SKM-1 treated with dmso at 0.1 percent for 144 hours (cell line): Measurements from ENCODE around the gene HEXA.
A peak's percentile ranks its signal among the peaks of the same experiment; 100 is the strongest.

ENCODE experiments used
- DNase-seq: peaks from one replicate; lab custom pipeline; 2025; ENCODE audit not compliant: unreplicated experiment; lab: John Stamatoyannopoulos, UW

Gene HEXA

GRCh38 chr15:72323752-72324151 lies 52.1 kb downstream of the HEXA start:
- DNase-seq = no peak

- DNase-seq = peak; percentile 11
These were observed 55.7 kb downstream of the HEXA start, which contains the start of gene CELF6 for GRCh38 chr15:72319985-72320671. Gene CELF6 (minus strand): TSS chr15:72320157. CDS start chr15:72319874, 283 bp downstream.

GRCh38 chr15:72319360-72319984 lies 56.3 kb downstream of the HEXA start:
- no peak for DNase-seq

GRCh38 chr15:72318408-72318942 lies 57.3 kb downstream of the HEXA start:
- no peak for DNase-seq

- DNase-seq = no peak
These were observed 60.0 kb downstream of the HEXA start for GRCh38 chr15:72315706-72316370.

GRCh38 chr15:72313881-72314280 lies 61.9 kb downstream of the HEXA start:
- no peak for DNase-seq

- no peak for DNase-seq
These were observed 62.4 kb downstream of the HEXA start for GRCh38 chr15:72313448-72313840.

- DNase-seq = peak; percentile 50
These were observed 63.0 kb downstream of the HEXA start for GRCh38 chr15:72312605-72313447.

GRCh38 chr15:72307026-72307425 lies 68.8 kb downstream of the HEXA start:
- no peak for DNase-seq

- peak; percentile 57 for DNase-seq
These were observed 69.5 kb downstream of the HEXA start for GRCh38 chr15:72306211-72306785.

GRCh38 chr15:72304596-72304995 lies 71.2 kb downstream of the HEXA start:
- DNase-seq = no peak

GRCh38 chr15:72302955-72303354 lies 72.9 kb downstream of the HEXA start:
- no peak for DNase-seq
